ENCODE measurements around the gene NPHP4. TPM values are rescaled to one million over a fixed set of nuclear protein-coding genes. Genes with fewer than 3 reads are reported as not detected.

NPHP4 gene
- total RNA-seq, 1 donor from 2014 or later = 16.1 TPM

DNA sequence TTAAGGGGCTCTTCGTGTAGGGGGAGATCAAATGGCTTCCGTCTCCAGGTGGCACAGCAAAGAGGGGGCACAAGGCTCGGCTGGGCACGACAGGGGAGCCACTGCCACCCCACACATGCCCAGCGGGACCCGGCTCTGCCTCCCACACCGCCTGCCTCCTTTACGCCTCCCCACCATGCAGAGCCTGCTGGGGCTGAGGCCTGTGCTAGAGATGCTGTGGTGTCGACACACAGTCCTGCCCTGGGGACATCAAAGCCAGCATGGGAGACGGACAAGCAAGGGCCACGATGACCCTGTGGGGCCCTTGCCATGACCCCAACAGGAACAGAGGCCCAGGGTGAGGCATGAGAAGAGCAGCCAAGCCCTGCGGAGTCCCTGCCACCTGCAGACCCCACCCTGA, 102.8 kb downstream of the NPHP4 start:
- ATAC-seq (no peak), DNase-seq (peak; percentile 25)
- Histone ChIP-seq H3K27me3 (ENCODE audit: low read depth) (no peaks in the 10 kb centered on the region), H3K36me3 (peaks cover 29% of the 10 kb centered on the region), H3K27ac (no peak overlapping the region), H3K4me1 (no peaks in the 10 kb centered on the region), H3K9me3 (no peaks in the 10 kb centered on the region), H3K4me3 (no peak overlapping the region)
- intact Hi-C loops (cut with DNase I) = no loop called here
- no peak for TF ChIP-seq CTCF (IDR thresholded peaks at IDR 0.05)

DNA sequence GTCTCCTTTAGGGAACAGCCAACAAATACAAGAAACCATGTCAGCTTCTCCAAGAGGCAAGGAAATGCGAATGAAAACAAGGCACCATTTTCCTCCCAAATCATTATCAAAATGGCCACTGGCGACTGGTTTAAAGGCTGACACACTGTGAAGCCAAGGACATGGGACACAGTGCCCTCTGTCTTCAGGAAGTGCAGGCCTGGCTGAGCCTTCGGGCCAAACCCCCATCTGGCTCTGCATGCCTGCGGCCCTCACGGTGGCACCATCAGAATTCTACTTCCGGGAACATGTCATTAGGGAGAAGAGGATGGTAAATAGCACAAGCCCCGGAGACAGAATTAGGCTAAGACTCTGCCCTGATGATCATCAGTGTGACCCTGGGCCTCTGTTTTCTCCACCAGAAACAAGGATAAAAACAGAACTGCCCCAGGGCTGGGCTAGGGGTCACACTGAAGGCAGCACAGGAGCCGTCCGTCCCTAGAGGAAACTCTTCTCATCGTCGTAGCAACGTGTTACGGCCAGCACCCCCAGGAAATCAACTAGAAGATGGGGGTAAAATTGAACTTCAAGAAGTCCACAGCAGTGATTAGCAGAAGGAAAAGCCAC, 103.5 kb downstream of the NPHP4 start:
- intact Hi-C loops (cut with DNase I) = no loop called here
- H3K27me3 ChIP-seq (ENCODE audit: low read depth) = no peaks in the 10 kb centered on the region
- H3K4me3 ChIP-seq = no peak overlapping the region
- no peaks in the 10 kb centered on the region for H3K9me3 ChIP-seq
- peaks cover 29% of the 10 kb centered on the region for H3K36me3 ChIP-seq
- peak; percentile 14 for DNase-seq
- TF ChIP-seq CTCF (IDR thresholded peaks at IDR 0.05) = no peak
- H3K27ac ChIP-seq = no peak overlapping the region
- no peak for ATAC-seq
- H3K4me1 ChIP-seq = no peaks in the 10 kb centered on the region

- Histone ChIP-seq H3K4me3 (no peak overlapping the region), H3K36me3 (peaks cover 34% of the 10 kb centered on the region), H3K4me1 (no peaks in the 10 kb centered on the region), H3K27me3 (ENCODE audit: low read depth) (no peaks in the 10 kb centered on the region), H3K27ac (no peak overlapping the region), H3K9me3 (no peaks in the 10 kb centered on the region)
- no peak for TF ChIP-seq CTCF (IDR thresholded peaks at IDR 0.05)
- no peak for DNase-seq
- ATAC-seq = no peak
- intact Hi-C loops (cut with DNase I) = no loop called here
Observed at GRCh38 chr1:5887971-5888361, 104.3 kb downstream of the NPHP4 start.

- Histone ChIP-seq H3K27ac (no peak overlapping the region), H3K4me1 (no peaks in the 10 kb centered on the region), H3K4me3 (no peak overlapping the region), H3K9me3 (no peaks in the 10 kb centered on the region), H3K27me3 (ENCODE audit: low read depth) (no peaks in the 10 kb centered on the region), H3K36me3 (peaks cover 38% of the 10 kb centered on the region)
- ATAC-seq (no peak), DNase-seq (peak; percentile 39)
- TF ChIP-seq CTCF (IDR thresholded peaks at IDR 0.05) = no peak
- intact Hi-C loops (cut with DNase I) = no loop called here
Observed at GRCh38 chr1:5887349-5887970, 104.8 kb downstream of the NPHP4 start.

- H3K27me3 ChIP-seq (ENCODE audit: low read depth) = no peaks in the 10 kb centered on the region
- intact Hi-C loops (cut with DNase I) = no loop called here
- H3K27ac ChIP-seq = no peak overlapping the region
- DNase-seq (no peak), ATAC-seq (no peak)
- no peaks in the 10 kb centered on the region for H3K4me1 ChIP-seq
- TF ChIP-seq CTCF (IDR thresholded peaks at IDR 0.05) = no peak
- peaks cover 38% of the 10 kb centered on the region for H3K36me3 ChIP-seq
- H3K4me3 ChIP-seq = no peak overlapping the region
- no peaks in the 10 kb centered on the region for H3K9me3 ChIP-seq
Observed at GRCh38 chr1:5886541-5887348, 105.5 kb downstream of the NPHP4 start.
